Bronchial epithelial cell (primary cell): Measurements from ENCODE around the gene PLP1. TPM values are rescaled to one million over a fixed set of nuclear protein-coding genes. Genes with fewer than 3 reads are reported as not detected.

Source experiments
- DNase-seq: peaks from one replicate; pipeline ENCODE4 v3.0.0-alpha.2; 2010; ENCODE audit warnings: low read depth
- FAIRE-seq: peaks from 2 replicates; lab custom pipeline; 2011; peaks lifted over from hg19 to GRCh38; lab: Jason Lieb, UNC
- H3K27me3 ChIP-seq: 2 replicates; pipeline ENCODE4 v1.5.1; 2011; ENCODE audit warnings: low read length; ENCODE audit not compliant: control insufficient read depth, insufficient read depth
- H3K36me3 ChIP-seq: 2 replicates; pipeline ENCODE4 v1.5.1; 2011; ENCODE audit warnings: low read length; ENCODE audit not compliant: control insufficient read depth, insufficient read depth
- H3K4me3 ChIP-seq: 2 replicates; pipeline ENCODE4 v1.5.1; 2011; ENCODE audit warnings: mild to moderate bottlenecking, low read depth, low read length, control low read depth
- total RNA-seq: library from RNA; depleted of rRNA; stranded (reverse); fragments of >200 nt; gene quantifications from 2 replicates; pipeline ENCODE4 v1.2.1, GENCODE V29; 2014
- TF ChIP-seq, protein P1 (sequence below): IDR thresholded peaks from 2 replicates; pipeline ENCODE4 v1.5.1; 2011; ENCODE audit warnings: mild to moderate bottlenecking, moderate library complexity, low read length, control low read depth, inconsistent platforms; ENCODE audit not compliant: insufficient read depth, severe bottlenecking

Gene PLP1
- total RNA-seq, 1 donor from 2014 or later, result not detected

- DNase-seq (peak; percentile 18), FAIRE-seq (no peak)
- Histone ChIP-seq H3K36me3 (no peaks in the 10 kb centered on the region), H3K4me3 (no peak overlapping the region), H3K27me3 (no peaks in the 10 kb centered on the region)
- TF ChIP-seq, protein P1, sequence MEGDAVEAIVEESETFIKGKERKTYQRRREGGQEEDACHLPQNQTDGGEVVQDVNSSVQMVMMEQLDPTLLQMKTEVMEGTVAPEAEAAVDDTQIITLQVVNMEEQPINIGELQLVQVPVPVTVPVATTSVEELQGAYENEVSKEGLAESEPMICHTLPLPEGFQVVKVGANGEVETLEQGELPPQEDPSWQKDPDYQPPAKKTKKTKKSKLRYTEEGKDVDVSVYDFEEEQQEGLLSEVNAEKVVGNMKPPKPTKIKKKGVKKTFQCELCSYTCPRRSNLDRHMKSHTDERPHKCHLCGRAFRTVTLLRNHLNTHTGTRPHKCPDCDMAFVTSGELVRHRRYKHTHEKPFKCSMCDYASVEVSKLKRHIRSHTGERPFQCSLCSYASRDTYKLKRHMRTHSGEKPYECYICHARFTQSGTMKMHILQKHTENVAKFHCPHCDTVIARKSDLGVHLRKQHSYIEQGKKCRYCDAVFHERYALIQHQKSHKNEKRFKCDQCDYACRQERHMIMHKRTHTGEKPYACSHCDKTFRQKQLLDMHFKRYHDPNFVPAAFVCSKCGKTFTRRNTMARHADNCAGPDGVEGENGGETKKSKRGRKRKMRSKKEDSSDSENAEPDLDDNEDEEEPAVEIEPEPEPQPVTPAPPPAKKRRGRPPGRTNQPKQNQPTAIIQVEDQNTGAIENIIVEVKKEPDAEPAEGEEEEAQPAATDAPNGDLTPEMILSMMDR, result no peak
Observed at GRCh38 chrX:103733017-103733416, 43.6 kb upstream of the PLP1 start.

- TF ChIP-seq, protein P1, result no peak
- peak; percentile 76 for DNase-seq
- Histone ChIP-seq H3K4me3 (no peak overlapping the region), H3K36me3 (no peaks in the 10 kb centered on the region), H3K27me3 (no peaks in the 10 kb centered on the region)
- FAIRE-seq, result no peak
Observed at GRCh38 chrX:103734125-103734760, 42.4 kb upstream of the PLP1 start.

GRCh38 chrX:103737696-103738095, 38.9 kb upstream of the PLP1 start:
- FAIRE-seq (no peak), DNase-seq (no peak)
- H3K4me3 ChIP-seq, result no peak overlapping the region
- H3K27me3 ChIP-seq, result no peaks in the 10 kb centered on the region
- H3K36me3 ChIP-seq, result no peaks in the 10 kb centered on the region
- TF ChIP-seq, protein P1, result no peak

- TF ChIP-seq, protein P1, result no peak
- H3K36me3 ChIP-seq, result no peaks in the 10 kb centered on the region
- DNase-seq (no peak), FAIRE-seq (no peak)
- no peak overlapping the region for H3K4me3 ChIP-seq
- H3K27me3 ChIP-seq, result no peaks in the 10 kb centered on the region
Observed at GRCh38 chrX:103739421-103739820, 37.2 kb upstream of the PLP1 start.

DNA sequence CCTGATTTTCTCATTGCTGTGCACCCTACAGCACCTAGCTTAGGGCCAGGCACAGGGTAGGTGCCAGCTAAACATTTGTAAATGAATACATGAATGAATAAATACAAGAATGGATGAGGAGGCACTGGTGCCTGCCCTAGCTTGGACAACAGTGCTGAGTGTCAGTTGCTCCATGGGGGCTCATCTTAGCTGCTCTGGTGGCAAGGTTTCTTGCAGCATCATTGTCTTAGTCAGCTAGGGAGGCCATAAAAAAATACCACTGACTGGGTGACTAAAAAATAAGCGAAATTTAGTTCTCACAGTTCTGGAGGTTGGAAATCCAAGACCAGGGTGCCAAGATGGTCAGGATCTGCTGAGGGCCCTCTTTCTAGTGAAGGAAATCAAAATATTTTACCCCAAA, 34.8 kb upstream of the PLP1 start:
- Histone ChIP-seq H3K27me3 (no peaks in the 10 kb centered on the region), H3K36me3 (no peaks in the 10 kb centered on the region), H3K4me3 (no peak overlapping the region)
- TF ChIP-seq, protein P1, result no peak
- DNase-seq, result no peak
- no peak for FAIRE-seq

- FAIRE-seq (no peak), DNase-seq (no peak)
- TF ChIP-seq, protein P1, result no peak
- H3K36me3 ChIP-seq, result no peaks in the 10 kb centered on the region
- no peaks in the 10 kb centered on the region for H3K27me3 ChIP-seq
- H3K4me3 ChIP-seq, result no peak overlapping the region
Observed at GRCh38 chrX:103742339-103742738, 34.3 kb upstream of the PLP1 start.
